Measurements from ENCODE around the gene PDE9A. TPM values are rescaled to one million over a fixed set of nuclear protein-coding genes. Genes with fewer than 3 reads are reported as not detected.
A peak's percentile ranks its signal among the peaks of the same experiment; 100 is the strongest.

PDE9A gene
- total RNA-seq, 1 experiment from 2014 or later, result 8.4 TPM

GRCh38 chr21:42763581-42764442, 110.4 kb downstream of the PDE9A start:
- intact Hi-C loops (cut with micrococcal nuclease; ENCODE audit: unreplicated experiment), result no loop called here
- no peaks in the 10 kb centered on the region for H4K20me1 ChIP-seq (ENCODE audit: insufficient read depth)
- no peaks in the 10 kb centered on the region for H3K4me1 ChIP-seq (replicated peaks; ENCODE audit: insufficient read depth)
- H3K4me3 ChIP-seq, result no peak overlapping the region
- no peak overlapping the region for H3K27ac ChIP-seq
- H3K9me2 ChIP-seq (ENCODE audit: insufficient read depth), result no peaks in the 10 kb centered on the region
- no TSS peak for BruUV-seq (replicated peaks)
- H3K9me3 ChIP-seq (ENCODE audit: insufficient read depth, low read depth), result no peaks in the 10 kb centered on the region
- no peaks in the 10 kb centered on the region for H3K36me3 ChIP-seq (ENCODE audit: low read depth)
- no peak for TF ChIP-seq EZH2 (IDR thresholded peaks at IDR 0.05; ENCODE audit: low read depth)
- TF ChIP-seq CTCF (conservative IDR thresholded peaks at IDR 0.05), result no peak
- H3K79me2 ChIP-seq (ENCODE audit: low read depth), result no peaks in the 10 kb centered on the region
- H3F3A ChIP-seq (ENCODE audit: insufficient read depth, low read depth), result no peaks in the 10 kb centered on the region
- H2AFZ ChIP-seq, result no peak overlapping the region
- no peak overlapping the region for H3K4me2 ChIP-seq
- ChIA-PET POLR2A (ENCODE audit: unreplicated experiment) (no interaction called here), CTCF (no interaction called here)
- peak in 1 of 2 experiments; percentile 34 for DNase-seq
- H3K27me3 ChIP-seq (ENCODE audit: insufficient read depth, low read depth), result no peaks in the 10 kb centered on the region

- H2AFZ ChIP-seq, result no peak overlapping the region
- no peak overlapping the region for H3K4me3 ChIP-seq
- no peaks in the 10 kb centered on the region for H3K79me2 ChIP-seq (ENCODE audit: low read depth)
- no peaks in the 10 kb centered on the region for H3K36me3 ChIP-seq (ENCODE audit: low read depth)
- no peaks in the 10 kb centered on the region for H3K9me2 ChIP-seq (ENCODE audit: insufficient read depth)
- BruUV-seq (replicated peaks), result no TSS peak
- DNase-seq, result no peak
- H3K9me3 ChIP-seq (ENCODE audit: insufficient read depth, low read depth), result no peaks in the 10 kb centered on the region
- intact Hi-C loops (cut with micrococcal nuclease; ENCODE audit: unreplicated experiment), result no loop called here
- POLR2A ChIA-PET (ENCODE audit: unreplicated experiment), result no interaction called here
- CTCF ChIA-PET, result no interaction called here
- no peak overlapping the region for H3K27ac ChIP-seq
- no peaks in the 10 kb centered on the region for H3K4me1 ChIP-seq (replicated peaks; ENCODE audit: insufficient read depth)
- H3K27me3 ChIP-seq (ENCODE audit: insufficient read depth, low read depth), result no peaks in the 10 kb centered on the region
- no peak overlapping the region for H3K4me2 ChIP-seq
- TF ChIP-seq CTCF (conservative IDR thresholded peaks at IDR 0.05) (no peak), EZH2 (IDR thresholded peaks at IDR 0.05; ENCODE audit: low read depth) (no peak)
- H4K20me1 ChIP-seq (ENCODE audit: insufficient read depth), result no peaks in the 10 kb centered on the region
- no peaks in the 10 kb centered on the region for H3F3A ChIP-seq (ENCODE audit: insufficient read depth, low read depth)
These were observed 111.0 kb downstream of the PDE9A start for GRCh38 chr21:42764443-42764760.

GRCh38 chr21:42764883-42765282, 111.5 kb downstream of the PDE9A start:
- Histone ChIP-seq H3K27me3 (ENCODE audit: insufficient read depth, low read depth) (no peaks in the 10 kb centered on the region), H3K4me1 (replicated peaks; ENCODE audit: insufficient read depth) (no peaks in the 10 kb centered on the region), H3K79me2 (ENCODE audit: low read depth) (no peaks in the 10 kb centered on the region), H3K4me3 (no peak overlapping the region), H3K9me3 (ENCODE audit: insufficient read depth, low read depth) (no peaks in the 10 kb centered on the region), H3K9me2 (ENCODE audit: insufficient read depth) (no peaks in the 10 kb centered on the region), H2AFZ (no peak overlapping the region), H3K36me3 (ENCODE audit: low read depth) (no peaks in the 10 kb centered on the region), H3K27ac (no peak overlapping the region), H4K20me1 (ENCODE audit: insufficient read depth) (no peaks in the 10 kb centered on the region), H3K4me2 (no peak overlapping the region), H3F3A (ENCODE audit: insufficient read depth, low read depth) (no peaks in the 10 kb centered on the region)
- intact Hi-C loops (cut with micrococcal nuclease; ENCODE audit: unreplicated experiment), result no loop called here
- BruUV-seq (replicated peaks), result no TSS peak
- ChIA-PET POLR2A (ENCODE audit: unreplicated experiment) (no interaction called here), CTCF (no interaction called here)
- TF ChIP-seq EZH2 (IDR thresholded peaks at IDR 0.05; ENCODE audit: low read depth), result no peak
- TF ChIP-seq CTCF (conservative IDR thresholded peaks at IDR 0.05), result no peak
- no peak for DNase-seq
